ENCODE data around the gene TP53I3.

- TF ChIP-seq, protein P1, sequence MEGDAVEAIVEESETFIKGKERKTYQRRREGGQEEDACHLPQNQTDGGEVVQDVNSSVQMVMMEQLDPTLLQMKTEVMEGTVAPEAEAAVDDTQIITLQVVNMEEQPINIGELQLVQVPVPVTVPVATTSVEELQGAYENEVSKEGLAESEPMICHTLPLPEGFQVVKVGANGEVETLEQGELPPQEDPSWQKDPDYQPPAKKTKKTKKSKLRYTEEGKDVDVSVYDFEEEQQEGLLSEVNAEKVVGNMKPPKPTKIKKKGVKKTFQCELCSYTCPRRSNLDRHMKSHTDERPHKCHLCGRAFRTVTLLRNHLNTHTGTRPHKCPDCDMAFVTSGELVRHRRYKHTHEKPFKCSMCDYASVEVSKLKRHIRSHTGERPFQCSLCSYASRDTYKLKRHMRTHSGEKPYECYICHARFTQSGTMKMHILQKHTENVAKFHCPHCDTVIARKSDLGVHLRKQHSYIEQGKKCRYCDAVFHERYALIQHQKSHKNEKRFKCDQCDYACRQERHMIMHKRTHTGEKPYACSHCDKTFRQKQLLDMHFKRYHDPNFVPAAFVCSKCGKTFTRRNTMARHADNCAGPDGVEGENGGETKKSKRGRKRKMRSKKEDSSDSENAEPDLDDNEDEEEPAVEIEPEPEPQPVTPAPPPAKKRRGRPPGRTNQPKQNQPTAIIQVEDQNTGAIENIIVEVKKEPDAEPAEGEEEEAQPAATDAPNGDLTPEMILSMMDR (IDR thresholded peaks at IDR 0.05; ENCODE audit: low read depth, low read length) = no peak
- TF ChIP-seq EZH2phosphoT487 (IDR thresholded peaks at IDR 0.05; ENCODE audit: low read depth) = no peak
Measured at GRCh38 chr2:24121469-24121868, 36.8 kb upstream of the TP53I3 start.

All from OCI-LY3 (cell line).